ENCODE results near the gene STK11IP.

STK11IP gene

GRCh38 chr2:219597552-219598307, at the start of gene STK11IP:
TSS of gene STK11IP (plus strand) at chr2:219597857. CDS start at chr2:219598120, 263 bp downstream.
- peak; percentile 95 for DNase-seq

GRCh38 chr2:219548990-219549389, 48.7 kb upstream of the STK11IP start:
- DNase-seq = no peak

GRCh38 chr2:219549619-219550018, 48.0 kb upstream of the STK11IP start:
- no peak for DNase-seq

GRCh38 chr2:219551441-219552381, 45.9 kb upstream of the STK11IP start:
- DNase-seq = peak; percentile 22

GRCh38 chr2:219552382-219553167, 45.1 kb upstream of the STK11IP start:
- DNase-seq = peak; percentile 44

GRCh38 chr2:219553168-219553417, 44.6 kb upstream of the STK11IP start:
- DNase-seq = no peak

GRCh38 chr2:219553463-219553963, 44.1 kb upstream of the STK11IP start:
- no peak for DNase-seq

- no peak for DNase-seq
Measured at GRCh38 chr2:219554350-219554749, 43.3 kb upstream of the STK11IP start.

- no peak for DNase-seq
Measured at GRCh38 chr2:219555956-219556355, 41.7 kb upstream of the STK11IP start.

- no peak for DNase-seq
Measured at GRCh38 chr2:219556413-219556812, 41.2 kb upstream of the STK11IP start.

- no peak for DNase-seq
Measured at GRCh38 chr2:219557320-219557719, 40.3 kb upstream of the STK11IP start.

GRCh38 chr2:219557791-219558785, 39.6 kb upstream of the STK11IP start:
- DNase-seq = no peak

- DNase-seq = peak; percentile 5
Measured at GRCh38 chr2:219559156-219559915, 38.3 kb upstream of the STK11IP start.

- DNase-seq = no peak
Measured at GRCh38 chr2:219560037-219560892, 37.4 kb upstream of the STK11IP start.

- DNase-seq = no peak
Measured at GRCh38 chr2:219560893-219561178, 36.8 kb upstream of the STK11IP start.

- DNase-seq = no peak
Measured at GRCh38 chr2:219561179-219562048, 36.2 kb upstream of the STK11IP start.

- DNase-seq = no peak
Measured at GRCh38 chr2:219562049-219563020, 35.3 kb upstream of the STK11IP start.

All from kidney glomerular epithelial cell (primary cell).